ENCODE data around the gene PATL1. TPM values are rescaled to one million over a fixed set of nuclear protein-coding genes. Genes with fewer than 3 reads are reported as not detected.

The PATL1 gene
- total RNA-seq, result 4.0 and 15.9 TPM in 2 replicates

GRCh38 chr11:59668950-59669610 lies at the start of gene PATL1:
Gene PATL1, minus strand, starts transcription at chr11:59669037. Its CDS starts 142 bp downstream, at chr11:59668895.

GRCh38 chr11:59713745-59714144 lies 44.9 kb upstream of the PATL1 start, which contains the start of gene OR10V1:
Gene OR10V1, minus strand, starts transcription at chr11:59713845. Its CDS starts 0 bp downstream, at chr11:59713845.

GRCh38 chr11:59615637-59616395 lies 53.0 kb downstream of the PATL1 start, which contains the start of gene OSBP:
Gene OSBP, minus strand, starts transcription at chr11:59615774. Its CDS starts 110 bp downstream, at chr11:59615664.

Other genes starting within 250 kb of the PATL1 start
- gene OR5A2, start 242.6 kb downstream of the PATL1 start, total RNA-seq, result under 0.01 TPM in 1 of 2 replicates, not detected in the other
- not detected in 2 replicates for gene OR5A1, start 232.6 kb downstream of the PATL1 start, total RNA-seq
- not detected in 2 replicates for gene OR4D6, start 212.1 kb downstream of the PATL1 start, total RNA-seq
- gene OR4D10, start 195.7 kb downstream of the PATL1 start, total RNA-seq, result not detected in 2 replicates
- not detected in 2 replicates for gene OR4D11, start 165.5 kb downstream of the PATL1 start, total RNA-seq
- not detected in 2 replicates for gene OR4D9, start 157.5 kb downstream of the PATL1 start, total RNA-seq
- 23.5 and 75.8 TPM in 2 replicates for gene OSBP, start 53.3 kb downstream of the PATL1 start, total RNA-seq
- not detected in 2 replicates for gene OR10V1, start 44.8 kb upstream of the PATL1 start, total RNA-seq
- 46.1 and 101 TPM in 2 replicates for gene STX3, start 86.3 kb upstream of the PATL1 start, total RNA-seq
- gene MRPL16, start 141.7 kb upstream of the PATL1 start, total RNA-seq, result 25.5 and 34.2 TPM in 2 replicates
- gene CBLIF, start 176.5 kb upstream of the PATL1 start, total RNA-seq, result not detected in 2 replicates
- not detected in 2 replicates for gene TCN1, start 197.4 kb upstream of the PATL1 start, total RNA-seq
- gene OOSP3, start 209.7 kb upstream of the PATL1 start, total RNA-seq, result not detected in 2 replicates